OCI-LY7 (cell line): Measurements from ENCODE around the gene SLC2A8. TPM values are rescaled to one million over a fixed set of nuclear protein-coding genes. Genes with fewer than 3 reads are reported as not detected.

ENCODE experiments used
- BruUV-seq: library from RNA; stranded (reverse); fragments of 400-500 nt; replicated peaks from 2 replicates; lab custom pipeline; 2021; lab: Mats Ljungman, UMichigan
- CTCF ChIA-PET: fragments of 300-600 bp; sonication (Branson Sonifier 250); formaldehyde crosslinking; loops from one replicate; lab custom pipeline; 2022; ENCODE audit warnings: antibody characterized with exemption; ENCODE audit not compliant: unreplicated experiment; lab: Charles Lee
- POLR2A ChIA-PET: fragments of 300-600 bp; sonication (Branson Sonifier 250); formaldehyde crosslinking; loops from one replicate; lab custom pipeline; 2022; ENCODE audit warnings: antibody characterized with exemption; lab: Charles Lee
- DNase-seq: peaks from one replicate; pipeline ENCODE4 v3.0.0-alpha.2; 2015; ENCODE audit warnings: low spot score
- H2AFZ ChIP-seq: fragments of 200-600 bp; sonication (generic), shearing (Covaris generic); 2 replicates; pipeline ENCODE4 v1.6.1; 2014; ENCODE audit warnings: mild to moderate bottlenecking, antibody characterized with exemption, low read length, moderate library complexity
- H3K27ac ChIP-seq: fragments of 200-600 bp; sonication (generic); 2 replicates; pipeline ENCODE4 v1.5.1; 2014; ENCODE audit warnings: mixed run types, low read depth, mild to moderate bottlenecking, moderate library complexity, low read length, inconsistent platforms; ENCODE audit not compliant: poor library complexity, severe bottlenecking
- H3K36me3 ChIP-seq: fragments of 200-600 bp; sonication (generic); 2 replicates; pipeline ENCODE4 v1.6.1; 2014; ENCODE audit warnings: mild to moderate bottlenecking, antibody characterized with exemption, low read length, moderate library complexity, mixed read lengths; ENCODE audit not compliant: insufficient read depth
- H3K4me1 ChIP-seq: fragments of 200-600 bp; sonication (generic); 2 replicates; pipeline ENCODE4 v1.5.1; 2014; ENCODE audit warnings: mild to moderate bottlenecking, low read length; ENCODE audit not compliant: insufficient read depth, poor library complexity, severe bottlenecking
- H3K4me2 ChIP-seq: fragments of 200-600 bp; sonication (generic); 2 replicates; pipeline ENCODE4 v1.6.1; 2014; ENCODE audit warnings: mild to moderate bottlenecking, low read length
- H3K4me3 ChIP-seq: fragments of 200-600 bp; sonication (generic); 2 replicates; pipeline ENCODE4 v1.5.1; 2014; ENCODE audit warnings: mild to moderate bottlenecking, low read depth, low read length; ENCODE audit not compliant: poor library complexity, severe bottlenecking
- H3K79me2 ChIP-seq: fragments of 200-600 bp; sonication (generic); 2 replicates; pipeline ENCODE4 v1.6.1; 2016; ENCODE audit warnings: low read depth, mild to moderate bottlenecking, low read length, moderate library complexity, mixed read lengths; ENCODE audit not compliant: insufficient read depth
- H3K9me2 ChIP-seq: fragments of 200-600 bp; sonication (generic); 2 replicates; pipeline ENCODE4 v1.6.1; 2016; ENCODE audit warnings: mild to moderate bottlenecking, low read length, mixed read lengths; ENCODE audit not compliant: insufficient read depth
- H3K9me3 ChIP-seq: fragments of 200-600 bp; sonication (generic); 2 replicates; pipeline ENCODE4 v1.6.1; 2014; ENCODE audit warnings: mild to moderate bottlenecking, mixed run types, low read length, mixed read lengths
- H4K20me1 ChIP-seq: fragments of 200-600 bp; sonication (generic); 2 replicates; pipeline ENCODE4 v1.6.1; 2014; ENCODE audit warnings: mild to moderate bottlenecking, antibody characterized with exemption, low read length, moderate library complexity, mixed read lengths; ENCODE audit not compliant: insufficient read depth
- EZH2phosphoT487 ChIP-seq: fragments of 200-600 bp; sonication (generic); IDR thresholded peaks from 2 replicates; pipeline ENCODE4 v1.6.1; 2018; ENCODE audit warnings: low read depth, borderline replicate concordance, mild to moderate bottlenecking, mixed run types, antibody characterized with exemption, low read length, moderate library complexity, mixed read lengths
- intact Hi-C: fragments of 100-400 bp; cut with micrococcal nuclease; formaldehyde crosslinking; loops from one replicate; pipeline ENCODE4 v1.10.0; 2022; ENCODE audit not compliant: unreplicated experiment
- small RNA-seq: library from RNA; depleted of rRNA; stranded (forward); fragments of <200 nt; gene quantifications from one replicate; pipeline ENCODE3, GENCODE V24; 2014
- total RNA-seq, 2 experiments: library from RNA; depleted of rRNA in 1 of 2; stranded (reverse); fragments of >200 nt in 1 of 2; shearing (Covaris generic) in 1 of 2; gene quantifications; 2 replicates each; pipeline ENCODE4 v1.2.3, GENCODE V29; 2014 to 2022
- TF ChIP-seq, protein P1 (sequence below): fragments of 200-600 bp; sonication (generic); conservative IDR thresholded peaks from 2 replicates; pipeline ENCODE4 v1.5.1; 2014; ENCODE audit warnings: mild to moderate bottlenecking, antibody characterized with exemption, low read length, moderate library complexity, mixed read lengths

The SLC2A8 gene
- total RNA-seq, 2 experiments from 2014 or later: 11.9 to 19.6 TPM

DNA sequence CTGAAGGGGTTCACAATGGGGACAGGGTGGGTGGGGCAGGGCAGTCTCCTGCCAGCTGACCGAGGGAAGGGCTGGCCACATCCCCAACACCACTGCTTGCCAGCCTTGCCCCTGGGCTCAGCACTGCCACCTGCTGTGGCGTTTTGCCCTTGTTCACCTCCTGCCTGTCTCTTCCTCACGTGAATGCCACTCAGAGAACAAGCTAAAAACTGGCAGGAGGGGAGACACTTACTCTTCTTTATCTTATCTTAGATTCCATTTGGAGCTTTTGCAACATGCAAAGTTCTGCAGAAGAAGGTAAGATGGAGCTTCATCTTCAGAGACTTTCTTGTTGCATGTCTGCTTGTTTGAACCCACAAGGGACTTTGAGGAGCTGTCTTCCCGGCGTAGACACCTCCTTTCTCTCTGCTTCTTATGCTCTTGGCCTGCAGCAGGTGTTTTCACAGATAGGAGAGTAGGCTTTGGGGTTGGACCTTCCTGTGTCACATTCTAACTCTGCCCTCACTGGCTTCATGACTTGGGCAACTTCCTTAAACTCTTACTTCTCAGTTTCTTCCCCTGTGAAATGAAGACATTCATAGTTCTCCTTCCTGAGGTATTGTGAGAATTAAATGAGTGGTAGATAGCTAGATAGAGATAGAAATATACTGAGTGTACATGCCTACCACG is 58.5 kb downstream of the SLC2A8 start:
- intact Hi-C loops: no loop called here
- Histone ChIP-seq H3K4me1 (peaks cover 17% of the 10 kb centered on the region), H3K9me2 (no peaks in the 10 kb centered on the region), H3K27ac (peak overlapping the region; percentile 50), H3K36me3 (peaks cover 45% of the 10 kb centered on the region), H2AFZ (no peak overlapping the region), H3K4me3 (no peak overlapping the region), H3K79me2 (peaks cover 11% of the 10 kb centered on the region), H3K4me2 (peak overlapping the region; percentile 48; the same call in 1 of the 2 replicates), H3K9me3 (no peaks in the 10 kb centered on the region), H4K20me1 (peaks cover 6% of the 10 kb centered on the region; the same call in 1 of the 2 replicates)
- TF ChIP-seq, protein P1, sequence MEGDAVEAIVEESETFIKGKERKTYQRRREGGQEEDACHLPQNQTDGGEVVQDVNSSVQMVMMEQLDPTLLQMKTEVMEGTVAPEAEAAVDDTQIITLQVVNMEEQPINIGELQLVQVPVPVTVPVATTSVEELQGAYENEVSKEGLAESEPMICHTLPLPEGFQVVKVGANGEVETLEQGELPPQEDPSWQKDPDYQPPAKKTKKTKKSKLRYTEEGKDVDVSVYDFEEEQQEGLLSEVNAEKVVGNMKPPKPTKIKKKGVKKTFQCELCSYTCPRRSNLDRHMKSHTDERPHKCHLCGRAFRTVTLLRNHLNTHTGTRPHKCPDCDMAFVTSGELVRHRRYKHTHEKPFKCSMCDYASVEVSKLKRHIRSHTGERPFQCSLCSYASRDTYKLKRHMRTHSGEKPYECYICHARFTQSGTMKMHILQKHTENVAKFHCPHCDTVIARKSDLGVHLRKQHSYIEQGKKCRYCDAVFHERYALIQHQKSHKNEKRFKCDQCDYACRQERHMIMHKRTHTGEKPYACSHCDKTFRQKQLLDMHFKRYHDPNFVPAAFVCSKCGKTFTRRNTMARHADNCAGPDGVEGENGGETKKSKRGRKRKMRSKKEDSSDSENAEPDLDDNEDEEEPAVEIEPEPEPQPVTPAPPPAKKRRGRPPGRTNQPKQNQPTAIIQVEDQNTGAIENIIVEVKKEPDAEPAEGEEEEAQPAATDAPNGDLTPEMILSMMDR: peak; percentile 69
- no peak for TF ChIP-seq EZH2phosphoT487
- BruUV-seq: no TSS peak
- DNase-seq: peak; percentile 52
- ChIA-PET CTCF (interaction anchor here (0.6 to 1.1 kb wide), 4 partner anchors 16 to 539 kb away, joined by 3 to 4 read pairs (median 3); no protein-coding TSS in a partner anchor), POLR2A (interaction anchor here (0.7 to 1.7 kb wide), 4 partner anchors 19 to 175 kb away, joined by 4 to 6 read pairs (median 5); no protein-coding TSS in a partner anchor)

DNA sequence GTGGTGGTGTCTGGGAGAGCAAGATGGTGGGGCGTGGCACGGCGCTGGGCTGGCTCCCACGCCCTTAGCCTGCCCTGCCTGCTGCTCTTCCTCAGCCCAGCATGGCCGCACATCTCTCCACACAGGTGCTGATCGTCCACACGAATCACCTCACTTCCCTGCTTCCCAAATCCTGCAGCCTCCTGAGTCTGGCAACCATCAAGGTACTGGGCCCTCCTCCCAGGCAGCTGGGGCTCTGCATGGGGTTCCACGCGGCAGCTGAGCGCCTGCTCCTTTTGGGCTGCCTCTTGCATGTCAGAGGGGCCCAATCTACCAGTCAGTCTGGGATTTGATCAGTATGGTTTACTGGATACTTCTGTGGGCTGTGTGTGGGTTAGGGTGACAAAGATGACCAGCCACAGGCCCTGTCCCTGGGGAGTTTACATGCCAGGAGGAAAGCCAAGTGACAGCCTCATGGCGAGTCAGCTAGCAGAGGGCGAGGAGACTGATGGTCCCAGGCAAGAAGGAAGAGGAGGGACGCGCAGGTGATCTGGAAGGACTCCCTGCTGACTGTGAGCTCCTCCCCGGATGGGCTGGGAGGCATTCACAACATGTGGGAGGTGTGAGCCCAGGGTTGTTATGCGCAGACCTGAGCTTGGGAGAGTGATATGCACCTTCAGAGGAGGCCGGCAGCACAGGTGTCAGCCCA is 60.4 kb downstream of the SLC2A8 start:
- no peak overlapping the region for H3K4me2 ChIP-seq
- intact Hi-C loops: no loop called here
- ChIA-PET CTCF (no interaction called here), POLR2A (no interaction called here)
- no peaks in the 10 kb centered on the region; the same call in 1 of the 2 replicates for H3K79me2 ChIP-seq
- no TSS peak for BruUV-seq
- TF ChIP-seq, protein P1: no peak
- TF ChIP-seq EZH2phosphoT487: no peak
- H3K4me3 ChIP-seq: no peak overlapping the region
- no peak overlapping the region for H2AFZ ChIP-seq
- no peaks in the 10 kb centered on the region for H3K9me3 ChIP-seq
- H3K9me2 ChIP-seq: no peaks in the 10 kb centered on the region
- peaks cover 53% of the 10 kb centered on the region for H3K36me3 ChIP-seq
- DNase-seq: no peak
- peaks cover 13% of the 10 kb centered on the region for H3K4me1 ChIP-seq
- H4K20me1 ChIP-seq: no peaks in the 10 kb centered on the region
- no peak overlapping the region for H3K27ac ChIP-seq

Small RNAs within 50 kb of the gene (small RNA-seq; reads per million reads assigned to genes)
- gene SNORA65: 74.9 reads per million, percentile 99 among the genes with 10 or more reads in this experiment

Other genes with a start within 250 kb of the SLC2A8 start
- gene GARNL3, start 132.4 kb upstream of the SLC2A8 start, total RNA-seq (2014; rRNA removed; shearing (Covaris generic)): 17.2 and 21.1 TPM in 2 replicates
- gene GARNL3, start 132.4 kb upstream of the SLC2A8 start, total RNA-seq (2022): 16.1 and 23.2 TPM in 2 replicates
- gene ZNF79, start 27.2 kb downstream of the SLC2A8 start, total RNA-seq (2014; rRNA removed; shearing (Covaris generic)): 14.1 and 14.9 TPM in 2 replicates
- gene ZNF79, start 27.2 kb downstream of the SLC2A8 start, total RNA-seq (2022): 9.3 and 9.4 TPM in 2 replicates
- gene RPL12, start 54.2 kb downstream of the SLC2A8 start, total RNA-seq (2014; rRNA removed; shearing (Covaris generic)): 1,855 and 1,868 TPM in 2 replicates
- gene RPL12, start 54.2 kb downstream of the SLC2A8 start, total RNA-seq (2022): 1,622 and 1,726 TPM in 2 replicates
- 13.6 and 20.8 TPM in 2 replicates for gene LRSAM1, start 54.3 kb downstream of the SLC2A8 start, total RNA-seq (2014; rRNA removed; shearing (Covaris generic))
- 32.2 and 34.1 TPM in 2 replicates for gene LRSAM1, start 54.3 kb downstream of the SLC2A8 start, total RNA-seq (2022)
- 3.7 and 4.1 TPM in 2 replicates for gene STXBP1, start 215.1 kb downstream of the SLC2A8 start, total RNA-seq (2014; rRNA removed; shearing (Covaris generic))
- gene STXBP1, start 215.1 kb downstream of the SLC2A8 start, total RNA-seq (2022): 20.4 and 22.1 TPM in 2 replicates